ENCODE data around the gene SLC13A1. TPM values are rescaled to one million over a fixed set of nuclear protein-coding genes. Genes with fewer than 3 reads are reported as not detected.
"Not testable (repeated sequence)": the region's sequence is repeated elsewhere in the genome, so short reads cannot be mapped to it uniquely, and the experiment has no call there.

SLC13A1 gene
- total RNA-seq, 1 donor from 2014 or later: not detected

GRCh38 chr7:123090456-123090855, 109.3 kb downstream of the SLC13A1 start:
- Histone ChIP-seq H3K4me2 (no peak overlapping the region), H3K79me2 (ENCODE audit: low read depth) (no peaks in the 10 kb centered on the region), H3K9me3 (ENCODE audit: low read depth) (no peaks in the 10 kb centered on the region), H3K4me3 (no peak overlapping the region), H3K27me3 (no peaks in the 10 kb centered on the region), H2AFZ (replicated peaks) (no peak overlapping the region), H3F3A (ENCODE audit: low read depth) (no peaks in the 10 kb centered on the region), H3K9ac (no peak overlapping the region), H4K20me1 (ENCODE audit: low read depth) (no peaks in the 10 kb centered on the region), H3K36me3 (no peaks in the 10 kb centered on the region), H3K4me1 (no peaks in the 10 kb centered on the region), H3K27ac (no peak overlapping the region)
- Mint-ChIP-seq H3K4me3 (no peak overlapping the region), H3K27me3 (ENCODE audit: insufficient read depth, low read depth) (peaks cover 3% of the 10 kb centered on the region), H3K4me1 (no peaks in the 10 kb centered on the region), H3K36me3 (no peaks in the 10 kb centered on the region), H3K27ac (no peak overlapping the region), H3K9me3 (peaks cover 7% of the 10 kb centered on the region)
- TF ChIP-seq, protein P1, sequence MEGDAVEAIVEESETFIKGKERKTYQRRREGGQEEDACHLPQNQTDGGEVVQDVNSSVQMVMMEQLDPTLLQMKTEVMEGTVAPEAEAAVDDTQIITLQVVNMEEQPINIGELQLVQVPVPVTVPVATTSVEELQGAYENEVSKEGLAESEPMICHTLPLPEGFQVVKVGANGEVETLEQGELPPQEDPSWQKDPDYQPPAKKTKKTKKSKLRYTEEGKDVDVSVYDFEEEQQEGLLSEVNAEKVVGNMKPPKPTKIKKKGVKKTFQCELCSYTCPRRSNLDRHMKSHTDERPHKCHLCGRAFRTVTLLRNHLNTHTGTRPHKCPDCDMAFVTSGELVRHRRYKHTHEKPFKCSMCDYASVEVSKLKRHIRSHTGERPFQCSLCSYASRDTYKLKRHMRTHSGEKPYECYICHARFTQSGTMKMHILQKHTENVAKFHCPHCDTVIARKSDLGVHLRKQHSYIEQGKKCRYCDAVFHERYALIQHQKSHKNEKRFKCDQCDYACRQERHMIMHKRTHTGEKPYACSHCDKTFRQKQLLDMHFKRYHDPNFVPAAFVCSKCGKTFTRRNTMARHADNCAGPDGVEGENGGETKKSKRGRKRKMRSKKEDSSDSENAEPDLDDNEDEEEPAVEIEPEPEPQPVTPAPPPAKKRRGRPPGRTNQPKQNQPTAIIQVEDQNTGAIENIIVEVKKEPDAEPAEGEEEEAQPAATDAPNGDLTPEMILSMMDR (IDR thresholded peaks at IDR 0.05): no peak
- TF ChIP-seq EZH2 (IDR thresholded peaks at IDR 0.05) (no peak), EZH2phosphoT487 (IDR thresholded peaks at IDR 0.05) (no peak)
- no peak for DNase-seq (ENCODE audit: low spot score)

GRCh38 chr7:123086910-123087309, 112.9 kb downstream of the SLC13A1 start:
- not testable (repeated sequence) for H3K4me3 ChIP-seq; H3K27me3 ChIP-seq; H3F3A ChIP-seq (ENCODE audit: low read depth); H3K79me2 ChIP-seq (ENCODE audit: low read depth); H3K27ac ChIP-seq; H3K9me3 ChIP-seq (ENCODE audit: low read depth); H3K27me3 Mint-ChIP-seq (ENCODE audit: insufficient read depth, low read depth); H3K36me3 Mint-ChIP-seq; H2AFZ ChIP-seq (replicated peaks); H3K4me2 ChIP-seq; H3K9ac ChIP-seq; DNase-seq (ENCODE audit: low spot score); H3K4me3 Mint-ChIP-seq; H3K36me3 ChIP-seq; H4K20me1 ChIP-seq (ENCODE audit: low read depth); H3K4me1 Mint-ChIP-seq; H3K27ac Mint-ChIP-seq; H3K4me1 ChIP-seq
- peaks cover 15% of the 10 kb centered on the region for H3K9me3 Mint-ChIP-seq

GRCh38 chr7:123084861-123085260, 114.9 kb downstream of the SLC13A1 start:
- not testable (repeated sequence) for H2AFZ ChIP-seq (replicated peaks); H3K9me3 ChIP-seq (ENCODE audit: low read depth); H3F3A ChIP-seq (ENCODE audit: low read depth); H3K36me3 ChIP-seq; H4K20me1 ChIP-seq (ENCODE audit: low read depth); H3K27ac ChIP-seq; H3K4me1 ChIP-seq; H3K4me3 Mint-ChIP-seq; H3K27ac Mint-ChIP-seq; H3K4me1 Mint-ChIP-seq; DNase-seq (ENCODE audit: low spot score); H3K4me3 ChIP-seq; H3K27me3 Mint-ChIP-seq (ENCODE audit: insufficient read depth, low read depth); H3K36me3 Mint-ChIP-seq; H3K4me2 ChIP-seq; H3K79me2 ChIP-seq (ENCODE audit: low read depth); H3K9ac ChIP-seq; H3K27me3 ChIP-seq
- H3K9me3 Mint-ChIP-seq: peaks cover 19% of the 10 kb centered on the region

- no peaks in the 10 kb centered on the region for H3K36me3 ChIP-seq
- H3K79me2 ChIP-seq (ENCODE audit: low read depth): no peaks in the 10 kb centered on the region
- DNase-seq (ENCODE audit: low spot score): no peak
- Mint-ChIP-seq H3K36me3 (no peaks in the 10 kb centered on the region), H3K27me3 (ENCODE audit: insufficient read depth, low read depth) (no peaks in the 10 kb centered on the region), H3K4me1 (no peaks in the 10 kb centered on the region), H3K27ac (no peak overlapping the region), H3K9me3 (peaks cover 12% of the 10 kb centered on the region), H3K4me3 (no peak overlapping the region)
- H3K4me1 ChIP-seq: peaks cover 7% of the 10 kb centered on the region
- H2AFZ ChIP-seq (replicated peaks): no peak overlapping the region
- no peaks in the 10 kb centered on the region for H3K9me3 ChIP-seq (ENCODE audit: low read depth)
- H4K20me1 ChIP-seq (ENCODE audit: low read depth): no peaks in the 10 kb centered on the region
- no peaks in the 10 kb centered on the region for H3K27me3 ChIP-seq
- no peak overlapping the region for H3K4me3 ChIP-seq
- no peak overlapping the region for H3K4me2 ChIP-seq
- no peak overlapping the region for H3K9ac ChIP-seq
- TF ChIP-seq EZH2 (IDR thresholded peaks at IDR 0.05): no peak
- TF ChIP-seq, protein P1 (IDR thresholded peaks at IDR 0.05): no peak
- no peak for TF ChIP-seq EZH2phosphoT487 (IDR thresholded peaks at IDR 0.05)
- no peak overlapping the region for H3K27ac ChIP-seq
- no peaks in the 10 kb centered on the region for H3F3A ChIP-seq (ENCODE audit: low read depth)
Measured at GRCh38 chr7:123079021-123079420, 120.7 kb downstream of the SLC13A1 start.

Measured in neural progenitor cell (in vitro differentiated cells).